Stimulated activated CD8-positive, alpha-beta memory T cell treated with anti-CD3 and anti-CD28 coated beads, Interleukin-7, amount 100 ng/mL, for 48 hours (primary cell): ENCODE results near the gene IRS2.
"Not testable (repeated sequence)": the region's sequence is repeated elsewhere in the genome, so short reads cannot be mapped to it uniquely, and the experiment has no call there.

Experiments
- DNase-seq, 2 donors: peaks; one replicate each; pipeline ENCODE4 v3.0.0-alpha.2; 2020; ENCODE audit warnings: low read depth in 1 of 2; ENCODE audit errors: extremely low read depth in 1 of 2

IRS2 gene, protein sequence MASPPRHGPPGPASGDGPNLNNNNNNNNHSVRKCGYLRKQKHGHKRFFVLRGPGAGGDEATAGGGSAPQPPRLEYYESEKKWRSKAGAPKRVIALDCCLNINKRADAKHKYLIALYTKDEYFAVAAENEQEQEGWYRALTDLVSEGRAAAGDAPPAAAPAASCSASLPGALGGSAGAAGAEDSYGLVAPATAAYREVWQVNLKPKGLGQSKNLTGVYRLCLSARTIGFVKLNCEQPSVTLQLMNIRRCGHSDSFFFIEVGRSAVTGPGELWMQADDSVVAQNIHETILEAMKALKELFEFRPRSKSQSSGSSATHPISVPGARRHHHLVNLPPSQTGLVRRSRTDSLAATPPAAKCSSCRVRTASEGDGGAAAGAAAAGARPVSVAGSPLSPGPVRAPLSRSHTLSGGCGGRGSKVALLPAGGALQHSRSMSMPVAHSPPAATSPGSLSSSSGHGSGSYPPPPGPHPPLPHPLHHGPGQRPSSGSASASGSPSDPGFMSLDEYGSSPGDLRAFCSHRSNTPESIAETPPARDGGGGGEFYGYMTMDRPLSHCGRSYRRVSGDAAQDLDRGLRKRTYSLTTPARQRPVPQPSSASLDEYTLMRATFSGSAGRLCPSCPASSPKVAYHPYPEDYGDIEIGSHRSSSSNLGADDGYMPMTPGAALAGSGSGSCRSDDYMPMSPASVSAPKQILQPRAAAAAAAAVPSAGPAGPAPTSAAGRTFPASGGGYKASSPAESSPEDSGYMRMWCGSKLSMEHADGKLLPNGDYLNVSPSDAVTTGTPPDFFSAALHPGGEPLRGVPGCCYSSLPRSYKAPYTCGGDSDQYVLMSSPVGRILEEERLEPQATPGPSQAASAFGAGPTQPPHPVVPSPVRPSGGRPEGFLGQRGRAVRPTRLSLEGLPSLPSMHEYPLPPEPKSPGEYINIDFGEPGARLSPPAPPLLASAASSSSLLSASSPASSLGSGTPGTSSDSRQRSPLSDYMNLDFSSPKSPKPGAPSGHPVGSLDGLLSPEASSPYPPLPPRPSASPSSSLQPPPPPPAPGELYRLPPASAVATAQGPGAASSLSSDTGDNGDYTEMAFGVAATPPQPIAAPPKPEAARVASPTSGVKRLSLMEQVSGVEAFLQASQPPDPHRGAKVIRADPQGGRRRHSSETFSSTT (N-terminal part only)

DNA sequence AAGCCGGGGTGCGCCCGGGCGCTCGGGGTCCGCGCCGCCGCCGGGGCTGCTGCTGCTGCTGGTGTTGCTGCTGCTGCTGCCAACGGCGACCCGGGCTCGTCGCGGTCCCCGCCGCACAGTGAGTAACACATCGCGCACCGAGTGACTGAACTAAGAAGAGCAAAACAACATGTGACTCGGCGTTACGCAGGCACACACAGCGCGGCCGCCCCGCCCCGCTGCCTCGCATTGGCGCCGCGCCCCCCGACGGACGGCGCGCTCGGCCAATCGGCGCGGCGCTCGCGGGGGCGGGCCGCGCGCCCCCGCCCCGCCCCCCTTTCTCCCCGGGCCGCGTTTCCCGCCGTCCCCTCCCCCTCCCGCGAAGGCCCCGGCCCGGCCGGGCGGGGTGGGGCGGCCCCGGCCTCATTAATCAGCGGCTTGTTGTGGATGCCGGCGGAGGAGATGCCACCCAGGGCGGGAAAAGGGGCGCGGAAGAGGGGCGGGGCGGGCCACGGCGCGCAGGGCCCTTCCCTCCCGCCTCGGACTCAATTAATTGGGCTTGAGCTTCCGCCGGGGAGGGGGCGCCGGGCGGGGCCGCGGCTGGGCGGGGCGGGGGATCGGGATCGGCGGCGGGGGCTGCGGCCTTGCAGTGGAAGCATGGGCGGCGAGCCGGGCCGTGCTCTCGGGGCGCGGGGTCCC, at the start of gene IRS2:
Gene IRS2, minus strand, starts transcription at position 127 of the 678 bp plus-strand sequence. CDS start 530 bp downstream, outside the sequence.
- DNase-seq, result peak; percentile 72 to 85

DNA sequence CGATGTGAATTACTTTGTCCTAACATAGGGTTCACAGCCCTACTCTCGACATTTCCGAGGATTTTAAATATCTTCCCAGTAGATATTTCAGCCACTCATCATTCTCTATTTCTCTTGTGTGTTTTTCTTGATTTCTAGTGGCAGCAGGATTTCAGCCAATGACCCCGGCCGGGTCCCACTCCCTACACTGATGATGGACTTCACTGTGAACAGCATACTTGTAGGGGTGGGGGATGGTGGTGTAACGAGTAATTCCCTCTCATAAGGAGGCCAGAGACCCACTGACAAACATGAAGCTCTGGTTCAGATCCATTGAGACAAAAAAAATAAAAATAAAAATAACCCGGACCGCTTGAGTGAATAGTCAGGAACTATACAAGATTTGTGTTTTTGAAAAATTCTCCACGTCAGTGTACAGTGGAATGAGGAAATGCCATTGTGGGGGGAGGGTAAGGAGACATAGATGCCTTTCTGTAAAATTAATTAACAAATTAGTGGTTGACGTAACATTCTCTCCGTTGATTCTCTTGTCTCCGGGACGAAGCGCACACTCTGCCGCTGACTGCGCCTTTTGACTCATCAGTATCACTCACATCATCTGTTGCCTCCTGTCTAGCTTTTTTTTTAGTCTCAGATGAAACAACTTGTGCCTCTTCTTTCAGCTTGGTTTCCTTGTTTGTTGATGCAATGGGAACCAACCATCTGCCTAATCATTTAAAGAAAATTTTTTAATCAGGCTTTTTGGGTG, 48.8 kb upstream of the IRS2 start:
- DNase-seq, result no peak

DNA sequence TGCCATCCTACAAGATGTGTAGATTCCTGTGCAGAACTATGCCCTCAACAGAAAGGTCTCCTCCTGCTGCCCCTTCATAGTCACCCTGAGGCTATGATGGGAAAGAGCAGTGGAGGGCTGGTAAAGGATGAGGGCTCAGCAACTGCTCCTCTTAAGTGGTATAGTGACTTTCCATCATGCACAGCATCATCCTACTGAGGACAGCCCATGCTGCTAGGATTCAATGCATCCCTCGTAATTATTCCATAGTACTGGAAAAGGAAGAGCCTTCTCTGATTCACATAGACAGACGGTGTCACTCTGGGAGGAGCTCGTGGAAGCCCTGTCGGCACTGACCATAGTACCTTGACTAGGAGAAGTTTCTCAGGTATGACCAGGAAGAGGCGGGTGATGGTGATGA, 47.6 kb upstream of the IRS2 start:
- DNase-seq, result no peak

DNA sequence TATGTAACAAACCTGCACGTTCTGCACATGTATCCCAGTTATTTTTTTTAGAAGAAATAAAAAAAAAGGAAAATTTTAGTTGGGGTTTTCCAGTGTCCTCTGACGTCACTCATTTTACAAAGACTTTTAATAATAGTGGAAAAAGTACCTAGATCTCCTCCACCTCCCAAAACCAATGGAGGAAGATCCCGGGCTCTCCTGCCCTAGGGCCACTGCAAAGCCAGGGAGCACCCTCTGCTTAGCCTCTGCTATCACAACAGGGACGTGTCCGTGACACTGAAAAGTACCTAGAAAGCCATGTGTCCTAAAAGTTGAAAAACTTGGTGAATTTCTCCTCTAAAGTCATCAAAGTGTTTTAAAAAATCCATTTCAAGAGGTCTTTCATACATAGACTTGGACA, 46.7 kb upstream of the IRS2 start:
- DNase-seq, result no peak

DNA sequence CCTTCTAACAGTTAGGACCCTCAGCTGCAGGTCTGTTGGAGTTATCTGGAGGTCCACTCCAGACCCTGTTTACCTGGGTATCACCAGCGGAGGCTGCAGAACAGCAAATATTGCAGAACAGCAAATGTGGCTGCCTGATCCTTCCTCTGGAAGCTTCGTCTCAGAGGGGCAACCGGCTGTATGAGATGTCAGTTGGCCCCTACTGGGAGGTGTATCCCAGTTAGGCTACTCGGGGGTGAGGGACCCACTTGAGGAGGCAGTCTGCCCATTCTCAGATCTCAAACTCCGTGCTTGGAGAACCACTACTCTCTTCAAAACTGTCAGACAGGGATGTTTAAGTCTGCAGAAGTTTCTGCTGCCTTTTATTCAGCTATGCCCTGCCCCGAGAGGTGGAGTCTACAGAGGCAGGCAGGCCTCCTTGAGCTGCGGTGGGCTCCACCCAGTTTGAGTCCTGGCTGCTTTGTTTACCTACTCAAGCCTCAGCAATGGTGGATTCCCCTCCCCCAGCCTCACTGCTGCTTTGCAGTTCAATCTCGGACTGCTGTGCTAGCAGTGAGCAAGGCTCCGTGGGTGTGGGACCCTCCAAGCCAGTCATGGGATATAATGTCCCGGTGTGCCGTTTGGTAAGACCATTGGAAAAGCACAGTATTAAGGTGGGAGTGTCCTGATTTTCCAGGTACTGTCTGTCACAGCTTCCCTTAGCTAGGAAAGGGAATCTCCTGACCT, 42.4 kb upstream of the IRS2 start:
- not testable (repeated sequence) for DNase-seq

DNA sequence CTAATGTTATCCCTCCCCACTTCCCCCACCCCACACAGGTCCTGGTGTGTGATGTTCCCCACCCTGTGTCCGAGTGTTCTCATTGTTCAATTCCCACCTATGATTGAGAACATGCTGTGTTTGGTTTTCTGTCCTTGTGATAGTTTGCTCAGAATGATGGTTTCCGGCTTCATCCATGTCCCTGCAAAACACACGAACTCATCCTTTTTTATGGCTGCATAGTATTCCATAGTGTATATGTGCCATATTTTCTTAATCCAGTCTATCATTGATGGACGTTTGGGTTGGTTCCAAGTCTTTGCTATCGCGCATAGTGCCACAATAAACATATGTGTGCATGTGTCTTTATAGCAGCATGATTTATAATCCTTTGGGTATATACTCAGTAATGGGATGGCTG, 36.8 kb upstream of the IRS2 start:
- DNase-seq, result not testable (repeated sequence)

DNA sequence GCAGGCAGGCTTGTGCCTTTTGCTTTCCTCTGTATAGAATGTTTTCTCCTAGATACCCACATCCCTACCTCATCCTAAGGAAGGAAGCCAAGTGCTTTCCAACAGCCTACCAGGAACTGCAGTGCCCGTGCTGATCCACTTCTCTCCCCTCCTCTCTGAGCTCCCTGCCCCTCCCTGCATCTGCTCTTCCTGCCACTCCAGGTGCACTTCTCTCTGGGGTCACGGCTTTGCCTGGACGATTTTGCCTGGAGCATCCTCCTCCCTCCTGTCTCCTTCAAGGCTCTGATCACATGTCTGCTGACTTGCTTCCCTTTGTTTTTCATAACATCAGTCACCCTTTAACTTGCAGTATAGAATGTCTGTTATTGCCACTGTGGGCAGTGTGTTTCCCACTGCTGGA, 34.7 kb upstream of the IRS2 start:
- DNase-seq, result no peak

DNA sequence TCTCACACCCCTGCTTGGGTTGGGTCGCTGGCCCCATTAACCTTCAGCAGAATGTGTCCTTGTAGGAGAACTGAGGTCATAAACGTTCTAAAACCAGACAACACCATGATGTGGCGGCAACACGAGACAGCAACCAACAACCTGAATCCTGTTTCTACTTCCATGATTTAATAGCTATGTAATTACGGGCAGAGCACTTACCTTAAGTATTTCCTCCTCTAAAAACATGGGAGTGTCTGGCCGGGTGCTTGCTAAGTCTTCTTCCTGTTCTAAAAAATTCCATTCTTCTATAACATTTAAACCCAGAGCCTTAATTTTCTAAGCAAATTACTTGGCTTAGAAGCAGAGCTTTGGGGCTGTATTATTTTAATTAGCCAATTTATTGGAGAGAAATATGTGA, 33.5 kb upstream of the IRS2 start:
- DNase-seq, result no peak

DNA sequence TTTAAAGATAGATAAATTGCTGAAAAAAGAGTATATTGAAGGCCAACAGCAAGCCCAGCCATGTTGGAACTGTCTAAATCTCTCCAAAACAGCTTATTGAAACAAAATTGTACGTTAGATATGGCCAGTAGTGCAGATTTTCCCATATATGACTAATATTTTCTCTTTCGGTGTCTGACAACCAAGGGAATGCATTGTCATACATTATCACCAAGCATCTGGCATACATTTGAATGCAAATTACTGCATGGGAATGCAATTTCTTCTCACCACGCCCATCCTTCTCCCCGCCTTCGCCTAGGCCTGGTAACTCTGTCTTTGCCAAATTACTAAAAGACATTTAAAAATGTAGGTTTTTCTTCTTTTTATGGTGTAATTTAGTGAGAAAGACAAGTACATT, 32.5 kb upstream of the IRS2 start:
- no peak for DNase-seq

DNA sequence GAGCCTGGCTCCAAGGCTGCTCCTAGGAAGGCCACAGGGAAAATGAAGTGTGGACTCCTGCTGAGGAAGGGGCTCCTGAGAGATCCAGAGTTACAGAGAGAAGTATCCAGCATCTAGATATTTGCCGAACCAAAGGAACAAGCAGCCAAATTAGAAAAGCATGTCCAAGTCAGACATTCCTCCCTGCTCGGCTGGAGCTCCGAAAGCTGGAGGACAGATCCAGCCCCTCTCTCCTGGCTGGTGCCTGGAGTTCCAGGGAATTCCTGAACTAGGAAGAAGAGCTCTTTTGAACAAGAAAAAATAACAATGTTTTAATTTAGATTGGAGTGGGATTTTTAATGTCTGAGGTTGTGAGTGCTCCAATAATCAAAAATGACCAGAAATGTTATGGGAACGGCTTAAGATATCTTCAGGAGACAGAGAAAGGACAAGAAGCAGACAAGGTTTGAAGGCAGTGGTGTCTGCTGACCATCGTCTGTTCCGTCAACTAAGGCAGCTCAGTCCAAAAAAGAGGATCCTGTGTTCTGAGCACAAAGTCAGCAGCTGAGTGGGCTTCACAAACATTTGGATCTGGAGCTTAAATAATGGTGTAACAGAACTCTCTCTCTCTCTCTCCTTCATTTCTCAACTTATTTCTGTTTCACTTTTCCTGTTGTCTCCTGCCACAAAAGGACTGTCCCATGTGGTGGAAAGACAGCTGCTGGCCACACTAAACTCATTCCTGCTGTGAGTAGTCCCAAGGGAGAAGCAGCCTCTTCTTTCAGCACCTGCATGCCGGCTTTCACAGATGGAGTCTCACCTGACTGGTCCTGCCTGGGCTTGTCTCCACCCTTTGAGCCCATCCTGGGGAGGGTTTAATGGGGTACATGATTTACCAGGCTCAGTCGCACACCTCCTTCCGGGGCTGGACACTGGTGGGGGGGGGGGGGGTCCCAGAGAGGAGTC, 31.5 kb upstream of the IRS2 start:
- no peak for DNase-seq

DNA sequence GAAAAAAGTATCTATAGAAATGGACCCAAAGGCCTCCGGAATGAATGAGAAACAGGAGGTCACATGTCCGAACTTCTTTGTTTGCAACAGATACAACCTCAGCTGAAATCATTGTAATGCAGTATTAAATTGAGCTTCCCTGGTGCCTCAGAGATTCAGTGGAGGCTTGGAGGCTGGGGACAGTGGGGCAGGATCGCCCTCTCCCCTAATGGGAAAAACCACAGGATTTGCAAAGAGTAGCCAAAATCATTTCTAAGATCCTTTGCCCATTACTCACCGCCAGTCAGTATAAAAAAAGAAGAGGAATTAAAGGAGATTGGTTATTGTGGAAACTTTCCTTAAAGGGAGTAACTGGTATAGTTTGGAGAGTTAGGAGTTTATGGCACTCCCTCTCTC, 30.4 kb upstream of the IRS2 start:
- no peak for DNase-seq

DNA sequence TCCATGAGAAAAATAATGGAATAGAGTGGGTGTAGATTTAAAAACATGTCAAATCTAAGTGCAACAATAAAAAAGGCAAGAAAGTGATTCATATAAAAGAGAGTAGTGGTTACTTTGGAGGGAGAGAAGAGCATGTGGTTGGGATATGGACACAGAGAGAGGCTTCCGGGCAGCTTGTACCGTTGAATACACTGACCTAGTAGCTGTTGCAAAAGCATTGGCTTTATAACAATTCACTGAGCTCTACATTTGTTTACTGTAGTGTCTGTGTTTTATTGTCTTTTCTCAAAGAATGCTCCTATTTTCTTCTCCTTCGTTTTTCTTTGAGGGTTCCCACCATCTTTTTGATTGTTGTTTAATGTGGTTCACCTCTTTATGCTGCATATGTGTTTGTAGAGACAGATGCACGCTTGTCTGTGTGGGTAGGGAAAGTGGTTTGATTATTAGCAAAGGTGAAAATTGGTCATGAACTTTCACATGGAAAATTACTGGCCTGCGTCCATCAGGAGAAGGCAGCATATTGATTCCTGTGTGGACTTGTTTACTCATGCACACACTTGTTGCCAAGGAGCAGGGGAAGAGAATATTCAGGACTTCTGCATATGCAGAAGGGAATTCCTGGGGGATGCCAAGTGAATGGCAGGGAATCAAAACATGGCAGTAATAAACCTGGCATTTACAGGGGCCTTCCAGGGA, 29.9 kb upstream of the IRS2 start:
- no peak for DNase-seq

DNA sequence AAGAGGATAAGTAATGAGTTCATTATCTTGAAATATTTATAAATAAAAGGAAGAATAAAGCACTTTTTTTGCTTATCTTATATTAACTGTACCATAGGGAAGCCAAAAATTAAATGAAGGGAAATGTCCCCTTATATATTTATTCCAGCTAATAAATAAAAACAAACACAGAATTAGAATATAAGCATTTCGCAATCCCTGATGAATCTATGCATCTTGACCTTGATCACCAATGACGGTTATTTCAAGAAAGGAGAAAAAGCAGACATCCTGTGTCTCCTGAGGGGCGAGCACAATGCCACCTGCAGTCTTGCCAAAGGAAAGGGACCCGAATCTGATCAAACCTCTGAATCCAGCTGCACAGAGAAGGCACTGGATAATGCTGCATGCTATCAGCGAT, 29.3 kb upstream of the IRS2 start:
- DNase-seq, result no peak

DNA sequence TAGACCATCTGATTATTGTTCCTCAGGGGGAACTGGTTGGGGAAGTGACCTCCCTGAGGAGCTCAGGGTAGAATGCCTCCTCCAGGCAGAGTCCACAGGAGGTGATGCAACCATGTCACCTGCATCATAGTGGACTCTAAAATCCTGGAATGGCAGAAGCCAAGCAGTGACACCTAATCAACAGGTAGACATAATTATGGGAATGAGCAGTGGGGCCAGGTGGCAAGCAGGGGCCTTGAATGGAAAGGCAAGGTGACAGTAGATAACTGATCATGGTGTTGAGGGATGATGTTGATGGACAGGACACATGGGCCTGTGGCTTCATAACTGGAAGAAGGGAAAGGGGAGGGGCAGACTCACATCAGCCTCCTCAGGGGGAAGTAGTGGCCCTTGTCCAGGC, 27.3 kb upstream of the IRS2 start:
- DNase-seq, result no peak

DNA sequence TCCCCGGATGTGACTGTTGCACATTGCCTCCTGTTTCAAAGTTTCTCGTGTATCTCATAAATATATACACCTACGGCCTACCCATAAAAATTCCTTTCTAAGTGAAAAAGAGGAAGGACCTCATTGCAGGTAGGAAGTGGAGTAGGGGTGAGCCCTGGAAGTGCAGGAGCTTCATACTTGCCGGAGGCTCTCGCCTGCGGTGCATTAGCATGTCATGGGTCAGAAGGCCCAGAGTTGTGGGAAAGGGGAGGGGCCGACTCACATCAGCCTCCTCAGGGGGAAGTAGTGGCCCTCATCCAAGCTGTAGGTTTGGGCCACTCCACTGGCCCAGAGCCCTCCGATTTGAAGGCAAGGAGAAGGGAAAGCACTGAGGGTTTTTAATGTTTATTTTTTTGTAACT, 26.0 kb upstream of the IRS2 start:
- DNase-seq, result no peak

DNA sequence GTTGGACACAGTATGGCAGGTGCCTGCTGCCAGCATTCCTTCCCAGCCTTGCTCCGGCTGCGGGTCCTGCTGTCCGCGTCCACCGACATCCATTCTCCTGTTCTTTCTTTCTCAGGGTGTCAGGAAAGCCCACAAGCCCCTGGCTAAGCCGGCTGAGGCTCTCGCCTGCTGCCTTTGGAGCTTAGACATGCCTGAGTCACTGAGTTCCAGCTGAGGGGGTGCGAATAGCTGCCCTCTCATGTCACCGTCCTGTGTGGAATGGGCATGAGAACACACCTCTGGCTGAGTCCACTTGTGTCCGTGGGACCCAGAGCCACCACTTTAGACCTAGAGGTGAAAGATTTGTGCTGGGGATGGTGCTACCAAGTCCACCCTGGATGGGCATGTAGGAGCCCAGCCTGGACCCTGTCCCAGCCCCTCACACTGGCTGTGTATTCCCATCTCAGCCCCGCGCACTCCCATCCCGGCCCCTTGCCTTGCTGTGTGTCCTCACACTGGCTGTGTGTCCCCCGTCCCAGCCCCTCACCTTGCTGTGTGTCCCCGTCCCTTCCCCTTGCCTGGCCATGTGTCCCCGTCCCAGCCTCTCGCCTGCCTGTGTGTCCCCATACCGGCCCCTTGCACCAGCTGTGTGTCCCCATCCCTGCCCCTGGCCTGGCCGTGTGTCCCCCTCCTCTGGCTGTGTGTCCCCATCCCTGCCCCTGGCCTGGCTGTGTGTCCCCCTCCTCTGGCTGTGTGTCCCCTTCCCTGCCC, 24.6 kb upstream of the IRS2 start:
- no peak for DNase-seq
